HEK293 (cell line): ENCODE data around the gene SLC26A5.
A peak's percentile ranks its signal among the peaks of the same experiment; 100 is the strongest.

ENCODE experiments used
- CTCF ChIP-seq: fragments of 450-650 bp; formaldehyde crosslinking; IDR thresholded peaks from 2 replicates; pipeline ENCODE4 v1.5.1; 2016; ENCODE audit warnings: missing biosample characterization, missing genetic modification characterization
- MEIS1 ChIP-seq: sonication (generic); formaldehyde crosslinking; IDR thresholded peaks from 2 replicates; pipeline ENCODE4 v1.8.1; 2022; ENCODE audit warnings: missing genetic modification reagents, mild to moderate bottlenecking, borderline replicate concordance
- TSHZ1 ChIP-seq: fragments of 450-650 bp; formaldehyde crosslinking; IDR thresholded peaks from 2 replicates; pipeline ENCODE4 v1.5.1; 2016; ENCODE audit warnings: missing biosample characterization, missing genetic modification characterization, borderline replicate concordance
- ZBTB8A ChIP-seq: fragments of 450-650 bp; formaldehyde crosslinking; IDR thresholded peaks from 2 replicates; pipeline ENCODE4 v1.5.1; 2016; ENCODE audit warnings: missing biosample characterization, missing genetic modification characterization
- ZNF214 ChIP-seq: fragments of 450-650 bp; formaldehyde crosslinking; IDR thresholded peaks from 2 replicates; pipeline ENCODE4 v1.5.1; 2017; ENCODE audit warnings: missing biosample characterization, mild to moderate bottlenecking, missing genetic modification characterization, borderline replicate concordance
- ZNF302 ChIP-seq: fragments of 450-650 bp; formaldehyde crosslinking; IDR thresholded peaks from 2 replicates; pipeline ENCODE4 v1.5.1; 2016; ENCODE audit warnings: missing biosample characterization, missing genetic modification characterization, low read depth
- ZNF544 ChIP-seq: fragments of 450-650 bp; formaldehyde crosslinking; IDR thresholded peaks from 2 replicates; pipeline ENCODE4 v1.5.0; 2017; ENCODE audit warnings: missing biosample characterization, missing genetic modification characterization
- ZNF549 ChIP-seq: fragments of 450-650 bp; IDR thresholded peaks from 2 replicates; pipeline ENCODE4 v1.5.1; 2018; ENCODE audit warnings: missing biosample characterization, missing genetic modification characterization, mild to moderate bottlenecking, inconsistent platforms, moderate library complexity
- ZNF639 ChIP-seq: fragments of 450-650 bp; formaldehyde crosslinking; IDR thresholded peaks from 2 replicates; pipeline ENCODE4 v1.5.1; 2016; ENCODE audit warnings: missing biosample characterization, missing genetic modification characterization
- ZNF747 ChIP-seq: fragments of 450-650 bp; formaldehyde crosslinking; IDR thresholded peaks from 2 replicates; pipeline ENCODE4 v1.5.1; 2016; ENCODE audit warnings: missing biosample characterization, missing genetic modification characterization

GRCh38 chr7:103347507-103348267 lies 98.3 kb downstream of the SLC26A5 start, which contains the start of gene PSMC2:
- TF ChIP-seq ZNF639 (tag by site-specific recombination) (0 out of 2 replicates have a peak, but pooled peaks have one; percentile 39), ZBTB8A (tag by site-specific recombination) (peak; percentile 29; the same call in 1 of the 2 replicates), ZNF214 (tag by site-specific recombination) (no peak), TSHZ1 (tag by site-specific recombination) (no peak), CTCF (no peak), ZNF302 (tag by site-specific recombination) (no peak), ZNF544 (tag by site-specific recombination) (no peak), ZNF549 (tag by site-specific recombination) (no peak), ZNF747 (no peak), MEIS1 (no peak)
